Stimulated activated CD8-positive, alpha-beta memory T cell treated with anti-CD3 and anti-CD28 coated beads, Interleukin-2, amount 100 ng/mL, for 48 hours (primary cell): ENCODE results near the gene SYCE3.
"Not testable (repeated sequence)": the region's sequence is repeated elsewhere in the genome, so short reads cannot be mapped to it uniquely, and the experiment has no call there.

Experiments
- DNase-seq, 2 donors: peaks; one replicate each; pipeline ENCODE4 v3.0.0-alpha.2; 2020; ENCODE audit warnings: low read depth in 2 of 2

Gene SYCE3

DNA sequence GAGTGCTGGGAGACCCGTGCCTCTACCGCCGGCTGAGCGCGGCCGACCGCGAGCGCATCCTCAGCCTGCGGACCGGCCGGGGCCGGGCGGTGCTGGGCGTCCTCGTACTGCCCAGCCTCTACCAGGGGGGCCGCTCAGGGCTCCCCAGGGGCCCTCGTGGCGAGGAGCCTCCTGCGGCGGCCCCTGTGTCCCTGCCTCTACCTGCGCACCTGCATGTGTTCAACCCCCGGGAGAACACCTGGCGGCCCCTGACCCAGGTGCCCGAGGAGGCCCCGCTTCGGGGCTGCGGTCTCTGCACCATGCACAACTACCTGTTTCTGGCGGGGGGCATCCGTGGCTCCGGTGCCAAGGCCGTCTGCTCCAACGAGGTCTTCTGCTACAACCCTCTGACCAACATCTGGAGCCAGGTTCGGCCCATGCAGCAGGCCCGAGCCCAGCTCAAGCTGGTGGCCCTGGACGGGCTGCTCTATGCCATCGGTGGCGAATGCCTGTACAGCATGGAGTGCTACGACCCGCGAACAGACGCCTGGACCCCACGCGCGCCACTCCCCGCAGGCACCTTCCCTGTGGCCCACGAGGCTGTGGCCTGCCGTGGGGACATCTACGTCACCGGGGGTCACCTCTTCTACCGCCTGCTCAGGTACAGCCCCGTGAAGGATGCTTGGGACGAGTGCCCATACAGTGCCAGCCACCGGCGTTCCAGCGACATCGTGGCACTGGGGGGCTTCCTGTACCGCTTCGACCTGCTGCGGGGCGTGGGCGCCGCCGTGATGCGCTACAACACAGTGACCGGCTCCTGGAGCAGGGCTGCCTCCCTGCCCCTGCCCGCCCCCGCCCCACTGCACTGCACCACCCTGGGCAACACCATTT, 13.6 kb downstream of the SYCE3 start:
- DNase-seq: no peak

DNA sequence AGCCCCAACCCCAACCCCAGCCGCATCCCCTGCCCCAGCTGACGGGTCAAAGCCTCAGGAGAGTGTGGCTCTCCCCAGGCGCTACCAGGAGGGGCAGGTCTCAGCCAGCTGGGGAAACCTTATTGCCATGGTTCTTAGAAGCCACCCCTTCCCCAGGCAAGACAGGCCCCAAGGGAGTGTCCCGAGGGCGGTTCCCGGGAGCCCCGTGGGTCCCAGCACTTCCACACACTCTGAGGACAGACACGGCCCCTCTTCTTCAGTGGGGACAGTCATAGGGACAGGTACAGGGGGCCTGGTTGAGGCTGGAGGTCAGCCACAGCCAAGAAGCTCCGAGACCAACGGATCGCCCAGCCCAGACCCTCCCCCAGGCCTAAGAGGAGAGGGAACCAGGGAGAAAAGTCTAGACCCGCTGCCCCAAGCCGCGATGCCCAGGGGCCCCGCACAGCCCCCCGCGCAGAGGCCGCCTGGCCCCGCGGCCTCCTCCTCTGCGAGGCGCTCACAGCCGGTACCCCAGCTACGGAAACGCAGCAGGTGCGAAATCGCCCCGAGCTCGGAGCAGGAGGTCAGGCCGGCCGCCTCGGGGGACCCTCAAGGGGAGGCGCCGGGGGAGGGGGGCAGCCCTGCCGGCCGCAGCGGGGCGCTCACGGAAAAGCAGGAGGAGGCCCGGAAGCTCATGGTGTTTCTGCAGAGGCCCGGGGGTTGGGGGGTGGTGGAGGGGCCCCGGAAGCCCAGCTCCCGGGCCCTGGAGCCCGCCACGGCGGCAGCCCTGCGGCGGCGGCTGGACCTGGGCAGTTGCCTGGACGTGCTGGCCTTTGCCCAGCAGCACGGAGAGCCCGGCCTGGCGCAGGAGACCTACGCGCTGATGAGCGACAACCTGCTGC, 14.4 kb downstream of the SYCE3 start:
- DNase-seq: no peak

DNA sequence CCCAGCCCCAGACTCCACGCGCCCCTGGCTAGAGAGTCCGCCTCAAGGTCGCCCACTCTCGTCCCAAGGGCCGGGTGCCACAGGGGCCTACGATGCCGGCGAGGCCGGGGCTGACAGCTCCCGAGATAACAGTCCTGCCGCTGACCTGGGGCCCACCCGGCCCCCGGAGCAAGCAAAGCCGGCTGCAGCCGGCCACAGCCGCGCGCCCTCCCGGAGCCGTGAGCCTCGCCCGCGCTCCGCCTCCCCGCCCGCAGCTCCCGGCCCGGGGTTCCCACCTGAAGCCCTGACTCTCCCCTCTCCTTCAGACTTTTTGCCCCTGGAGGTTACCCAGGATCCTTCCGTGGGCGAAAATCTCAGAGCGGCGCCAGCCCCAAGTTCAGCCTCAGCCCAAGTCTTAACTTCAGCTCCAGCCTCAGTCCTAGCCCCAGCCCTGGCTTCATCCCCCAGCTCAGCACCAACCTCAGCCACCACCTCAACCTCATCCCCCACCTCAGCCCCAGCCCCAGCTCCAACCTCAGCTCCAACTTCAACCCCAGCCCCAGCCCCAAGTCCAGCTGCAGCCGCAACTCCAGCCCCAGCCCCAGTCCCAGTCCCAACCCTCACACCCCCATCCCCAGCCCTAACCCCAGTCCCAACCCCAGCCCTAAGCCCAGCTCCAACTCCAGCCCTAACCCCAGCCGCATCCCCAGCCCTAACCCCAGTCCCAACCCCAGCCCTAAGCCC, 15.3 kb downstream of the SYCE3 start:
- DNase-seq: no peak

DNA sequence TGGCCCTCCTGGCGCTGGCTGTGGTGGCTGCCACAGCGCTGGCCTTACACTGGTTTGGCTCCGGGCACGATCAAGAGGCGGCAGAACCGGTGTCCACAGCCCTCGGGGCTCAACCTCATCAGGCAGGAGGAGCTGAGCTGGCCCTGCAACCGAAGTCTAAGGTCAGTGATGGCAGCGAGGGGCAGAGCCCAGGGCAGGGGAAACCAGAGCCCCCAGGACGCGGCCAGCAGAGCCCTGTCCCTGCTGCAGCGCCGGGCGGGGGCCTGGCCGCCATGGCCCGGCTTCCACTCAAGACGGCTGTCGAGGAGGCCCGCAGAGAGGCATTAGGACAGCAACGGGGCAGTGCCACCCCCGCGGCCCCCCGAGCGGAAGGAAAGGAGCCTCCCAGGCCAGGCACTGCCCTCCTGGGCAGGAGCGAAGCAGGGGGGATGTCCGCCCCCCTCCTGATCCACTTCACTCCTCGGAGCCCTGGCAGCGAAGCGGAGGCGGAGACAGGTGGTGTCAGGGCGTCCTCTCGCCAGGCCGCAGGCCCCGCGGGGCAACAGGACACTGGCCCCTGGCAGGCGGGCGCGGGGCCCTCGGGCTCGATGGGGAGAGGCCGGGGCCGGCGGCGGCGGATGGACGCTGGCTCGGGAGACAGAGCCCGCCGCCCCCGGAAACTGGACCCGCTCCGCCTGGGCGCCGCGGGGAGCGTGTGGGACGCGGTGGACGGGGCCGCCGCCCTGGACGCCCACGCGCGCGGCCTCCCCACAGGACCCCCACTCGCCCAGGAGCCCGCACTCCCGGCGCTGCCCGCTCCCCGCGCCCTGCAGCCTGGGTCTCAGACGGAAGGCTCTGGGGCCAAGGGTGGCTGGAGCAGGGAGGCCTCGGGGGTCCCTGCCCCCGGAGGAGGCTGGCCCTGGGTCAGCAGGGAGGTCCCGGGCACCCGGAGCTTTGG, 16.1 kb downstream of the SYCE3 start:
- DNase-seq: no peak

DNA sequence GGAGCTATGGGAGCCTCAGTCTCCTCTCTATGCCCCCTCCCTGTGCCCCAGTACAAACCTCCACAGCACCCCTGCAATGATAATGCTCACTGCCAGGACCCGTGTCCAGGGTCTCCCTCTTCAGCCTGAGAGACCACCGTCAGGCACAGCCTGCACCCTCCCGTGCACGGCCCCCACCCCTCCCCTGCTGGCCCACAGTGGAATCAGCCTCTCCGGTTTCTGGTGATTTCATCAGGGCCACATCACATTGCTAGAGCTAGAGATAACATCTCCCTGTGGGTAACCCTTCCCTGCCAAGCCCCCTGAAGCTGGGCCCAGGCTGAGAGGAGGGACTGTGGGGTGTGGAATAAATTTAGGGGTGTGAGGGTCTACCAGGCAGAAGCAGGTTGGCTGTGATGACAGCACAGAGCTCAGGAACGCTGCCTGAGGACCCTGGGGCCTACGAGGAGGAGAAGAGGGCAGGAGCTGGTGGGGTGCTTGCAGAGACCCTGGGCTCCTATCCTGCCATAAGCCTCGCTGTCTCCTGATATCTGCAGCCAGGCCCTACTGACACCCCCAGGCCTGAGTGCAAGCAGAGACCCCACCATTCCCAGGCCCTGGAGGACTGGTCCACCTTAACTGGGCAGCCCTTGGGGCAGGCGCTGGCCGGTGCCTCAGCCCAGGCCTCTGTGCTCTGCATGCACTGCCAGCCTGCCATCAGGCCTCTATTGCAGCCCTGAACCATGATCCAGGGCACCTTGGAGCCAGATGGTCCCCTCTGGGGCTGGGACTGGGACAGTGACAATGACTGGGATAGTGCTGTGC, 17.0 kb downstream of the SYCE3 start, which contains the start of gene KLHDC7B:
KLHDC7B (plus strand) TSS at position 378 of the 804 bp plus-strand sequence; CDS start at position 723, 345 bp downstream.
- DNase-seq: no peak

DNA sequence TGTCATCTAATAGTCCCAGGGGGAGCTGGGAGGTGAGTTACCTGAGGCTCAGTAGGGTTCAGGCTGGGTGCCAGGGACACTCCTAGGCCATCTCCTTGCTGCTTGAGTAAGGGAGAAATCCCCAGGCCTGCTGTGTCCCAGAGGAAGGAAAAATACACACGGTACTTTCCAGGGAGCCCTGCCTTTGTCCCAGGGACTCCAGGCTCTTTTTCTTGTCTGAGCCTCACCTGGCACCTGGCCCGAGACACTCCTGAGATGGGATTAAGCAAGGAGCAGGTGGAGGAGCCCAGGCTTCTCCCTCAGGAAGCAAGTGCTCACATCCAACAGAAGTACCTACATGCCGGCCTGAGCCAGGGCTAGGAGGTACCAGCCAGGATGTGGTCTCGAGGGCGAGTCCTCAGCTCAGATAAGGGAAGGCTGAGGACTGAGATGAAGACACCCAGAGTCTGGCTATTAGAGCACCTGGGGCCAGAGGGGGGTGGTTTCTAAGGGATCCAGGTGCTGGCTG, 17.9 kb downstream of the SYCE3 start:
- DNase-seq: no peak

DNA sequence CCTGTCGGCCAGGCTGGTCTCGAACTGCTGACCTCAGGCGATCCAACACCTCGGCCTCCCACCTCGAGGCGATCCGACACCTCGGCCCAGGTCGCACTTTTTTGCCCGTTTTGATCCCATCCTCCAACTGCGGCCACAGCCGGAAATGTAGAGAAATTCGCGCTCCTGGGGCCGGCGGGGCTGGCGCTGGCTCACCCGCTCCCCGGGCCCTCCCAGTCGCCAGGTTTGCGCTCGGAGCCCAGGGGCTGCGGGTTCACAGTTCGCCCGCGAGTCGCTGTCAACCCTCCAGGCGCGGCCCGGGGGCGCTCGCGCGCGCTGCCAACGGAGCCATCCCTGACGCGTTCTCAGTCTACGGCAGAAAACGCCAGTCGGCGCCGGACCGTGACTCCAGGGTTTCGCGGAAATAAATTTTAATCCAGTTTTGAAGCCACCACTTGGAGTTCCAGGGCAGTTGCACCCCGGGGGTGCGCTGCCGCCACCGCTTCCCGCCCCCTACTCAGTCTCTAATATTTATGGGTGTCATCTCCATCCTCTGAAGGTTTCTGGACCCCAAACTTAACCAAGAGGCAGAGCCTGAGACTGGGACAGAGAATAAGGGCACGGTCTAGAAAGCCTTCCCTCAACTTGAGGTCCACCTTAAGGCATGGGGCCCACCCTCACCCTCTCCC, 18.5 kb downstream of the SYCE3 start:
- DNase-seq: peak; percentile 83 to 86

DNA sequence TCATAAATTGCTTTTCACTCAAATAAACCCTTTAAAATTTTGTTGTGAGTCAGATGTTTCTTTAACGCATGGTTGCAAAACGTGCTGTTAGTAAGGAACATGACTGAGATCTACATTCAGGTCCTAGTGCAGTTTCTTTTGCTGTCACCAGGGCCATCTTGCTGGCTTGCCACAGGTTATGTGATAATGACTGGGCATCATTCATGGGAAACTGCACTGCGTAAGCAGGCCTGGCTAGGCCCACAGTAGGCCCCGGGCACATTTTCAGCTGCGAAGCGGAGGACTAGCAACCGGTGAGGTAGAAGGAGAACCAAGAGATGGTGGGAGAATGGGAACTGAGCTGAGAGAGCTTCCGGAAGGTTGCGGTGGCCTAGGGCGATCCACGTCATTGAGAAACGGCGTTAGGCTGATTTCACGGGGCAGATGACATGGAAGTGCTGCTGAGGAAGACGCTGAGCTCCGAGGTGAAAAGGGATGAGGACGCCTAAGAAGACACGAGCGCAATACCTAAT, 20.2 kb downstream of the SYCE3 start:
- DNase-seq: no peak

DNA sequence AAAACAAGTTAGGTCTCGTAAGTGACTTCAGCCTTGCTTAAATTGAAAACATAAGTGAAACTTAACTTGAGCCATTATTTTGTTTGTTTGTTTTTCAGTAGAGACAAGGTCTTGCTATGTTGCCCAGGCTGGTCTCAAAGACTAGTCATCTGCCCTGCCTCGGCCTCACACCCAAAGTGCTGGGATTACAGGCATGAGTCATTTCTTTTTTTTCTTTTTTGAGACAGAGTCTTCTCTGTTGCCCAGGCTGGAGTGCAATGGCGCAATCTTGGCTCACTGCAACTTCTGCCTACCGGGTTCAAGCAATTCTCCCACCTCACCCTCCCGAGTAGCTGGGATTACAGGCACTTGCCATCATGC, 21.1 kb downstream of the SYCE3 start:
- DNase-seq: not testable (repeated sequence)

DNA sequence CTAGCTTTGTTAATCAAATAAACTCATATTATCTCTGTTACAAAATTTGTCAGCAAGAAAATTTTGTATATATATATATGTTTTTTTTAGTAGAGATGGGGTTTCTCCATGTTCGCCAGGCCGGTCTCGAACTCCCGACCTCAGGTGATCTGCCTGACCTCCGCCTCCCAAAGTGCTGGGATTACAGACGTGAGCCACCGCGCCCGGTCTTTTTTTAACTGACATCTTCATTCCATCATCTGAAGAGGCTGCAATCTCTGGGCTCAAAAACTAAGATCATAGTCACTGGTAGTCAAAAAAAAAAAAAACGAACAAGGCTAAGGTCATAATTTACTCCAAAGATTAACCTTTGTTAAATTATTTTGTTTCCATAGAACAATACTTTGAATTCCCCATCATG, 22.3 kb downstream of the SYCE3 start:
- DNase-seq: no peak

DNA sequence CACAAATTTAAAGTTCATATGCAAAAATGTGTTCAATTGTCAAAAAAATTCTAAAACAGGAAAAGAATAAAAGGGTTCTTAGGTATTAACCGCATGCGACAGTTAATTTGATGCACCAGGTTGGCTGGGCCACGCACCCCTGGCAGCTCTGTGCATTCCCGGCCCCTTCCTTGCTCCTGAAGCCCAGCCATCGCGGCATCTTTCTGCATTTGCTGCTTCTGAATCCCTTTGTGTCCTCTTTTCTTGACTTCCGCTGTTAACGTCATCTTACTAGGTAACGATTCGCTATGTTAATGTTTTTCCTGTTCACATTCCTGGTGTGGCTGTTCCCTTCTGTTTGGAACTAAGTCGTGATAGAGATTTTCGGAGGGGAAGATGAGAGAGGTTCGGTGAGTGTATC, 25.0 kb downstream of the SYCE3 start:
- DNase-seq: no peak

DNA sequence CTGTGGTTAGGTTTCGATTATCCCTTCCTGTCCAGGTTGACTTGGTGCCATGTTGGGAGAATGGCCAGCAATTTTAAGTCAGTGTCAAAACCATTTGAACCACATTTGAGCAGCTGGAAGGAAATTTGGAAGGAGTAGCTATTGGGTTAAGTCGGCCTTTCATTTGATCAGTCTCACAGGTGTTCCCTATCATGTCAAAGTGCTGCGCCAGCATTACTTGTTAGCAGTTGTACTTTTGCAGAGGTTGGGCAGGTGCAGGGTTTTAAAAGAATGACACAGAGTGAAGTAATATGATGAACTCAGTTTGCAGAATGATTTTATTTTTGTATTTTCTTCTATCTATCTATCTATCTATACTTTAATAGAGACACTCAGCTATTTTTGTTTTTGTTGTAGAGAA, 26.5 kb downstream of the SYCE3 start:
- no peak for DNase-seq

DNA sequence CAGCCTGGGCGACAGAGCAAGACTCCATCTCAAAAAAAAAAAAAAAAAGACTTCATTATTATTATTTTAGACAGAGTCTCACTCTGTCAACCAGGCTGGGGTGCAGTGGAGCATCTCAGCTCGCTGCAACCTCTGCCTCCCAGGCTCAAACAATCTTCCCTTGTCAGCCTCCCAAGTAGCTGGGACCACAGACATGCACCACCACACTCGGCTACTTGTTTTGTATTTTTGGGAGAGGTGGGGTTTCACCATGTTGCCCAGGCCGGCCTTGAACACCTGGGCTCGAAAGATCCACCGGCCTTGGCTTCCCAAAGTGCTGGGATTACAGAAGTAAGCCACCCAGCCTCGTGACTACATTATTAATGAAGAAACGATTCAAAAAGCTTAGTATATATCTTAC, 27.6 kb downstream of the SYCE3 start:
- no peak for DNase-seq

DNA sequence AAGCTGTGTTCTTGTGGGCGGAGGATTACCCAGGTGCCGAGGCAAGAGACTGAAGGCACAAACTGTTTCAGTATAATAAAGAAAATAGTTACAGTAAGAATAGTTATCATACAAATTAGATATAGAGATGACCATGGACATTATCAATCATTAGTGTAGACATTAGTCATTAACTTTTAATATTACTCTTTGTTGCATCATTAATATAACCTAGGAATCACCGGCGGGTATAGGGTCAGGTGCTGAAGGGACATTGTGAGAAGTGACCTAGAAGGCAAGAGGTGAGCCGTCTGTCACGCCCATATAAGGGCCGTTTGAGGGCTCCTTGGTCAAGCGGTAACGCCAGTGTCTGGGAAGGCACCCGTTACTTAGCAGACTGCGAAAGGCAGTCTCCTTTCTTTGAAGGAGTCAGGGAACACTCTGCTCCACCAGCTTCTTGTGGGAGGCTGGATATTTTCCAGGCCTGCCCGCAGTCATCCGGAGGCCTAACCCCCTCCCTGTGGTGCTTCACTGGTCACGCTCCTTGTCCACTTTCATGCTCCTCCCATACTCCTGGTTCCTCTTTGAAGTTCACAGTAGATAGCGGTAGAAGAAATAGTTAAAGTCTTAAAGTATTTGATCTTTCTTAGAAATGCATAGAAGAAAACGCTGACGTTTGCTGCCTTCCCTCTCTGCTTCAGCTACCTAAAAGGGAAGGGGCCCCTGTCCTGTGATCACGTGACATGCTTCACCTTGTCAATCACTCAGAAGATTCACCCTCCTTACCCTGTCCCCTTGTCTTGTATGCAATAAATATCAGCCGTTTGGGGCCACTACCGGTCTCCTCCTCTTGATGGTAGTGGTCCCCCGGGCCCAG, 28.6 kb downstream of the SYCE3 start:
- not testable (repeated sequence) for DNase-seq

DNA sequence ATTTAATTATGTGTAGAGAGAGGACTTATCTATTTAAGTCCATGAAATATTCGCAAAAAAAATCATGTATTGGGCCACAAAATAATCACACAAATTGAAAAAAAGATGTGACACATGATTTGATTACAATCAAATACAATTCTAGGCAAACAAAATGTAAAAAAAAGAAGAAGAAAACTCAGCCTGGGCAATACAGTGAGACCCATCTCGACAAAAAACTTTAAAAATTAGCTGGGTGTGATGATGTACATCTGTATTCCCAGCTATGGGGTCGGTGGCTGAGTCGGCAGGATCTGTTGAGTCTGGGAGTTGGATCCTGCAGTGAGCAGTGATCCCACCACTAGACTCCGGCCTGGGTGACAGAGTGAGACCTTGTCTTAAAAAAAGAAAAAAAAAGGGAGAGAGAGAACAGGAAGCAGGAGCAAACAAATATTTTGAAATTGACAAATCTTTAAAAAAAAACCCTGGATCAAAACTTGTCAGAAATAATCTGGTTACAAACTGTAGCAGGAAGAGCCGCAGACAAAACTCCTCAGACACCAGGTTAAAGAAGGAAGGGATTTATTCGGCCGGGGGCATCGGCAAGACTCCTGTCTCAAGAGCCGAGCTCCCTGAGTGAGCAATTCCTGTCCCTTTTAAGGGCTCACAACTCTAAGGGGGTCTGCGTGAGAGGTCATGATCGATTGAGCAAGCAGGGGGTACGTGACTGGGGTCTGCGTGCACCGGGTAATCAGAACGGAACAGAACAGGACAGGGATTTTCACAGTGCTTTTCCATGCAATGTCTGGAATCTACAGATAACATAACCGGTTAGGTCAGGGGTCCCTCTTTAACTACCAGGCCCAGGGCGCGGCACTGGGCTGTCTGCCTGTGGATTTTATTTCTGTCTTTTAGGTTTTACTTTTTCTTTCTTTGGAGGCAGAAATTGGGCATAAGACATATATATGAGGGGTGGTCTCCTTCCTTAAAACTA, 29.6 kb downstream of the SYCE3 start:
- DNase-seq: no peak

DNA sequence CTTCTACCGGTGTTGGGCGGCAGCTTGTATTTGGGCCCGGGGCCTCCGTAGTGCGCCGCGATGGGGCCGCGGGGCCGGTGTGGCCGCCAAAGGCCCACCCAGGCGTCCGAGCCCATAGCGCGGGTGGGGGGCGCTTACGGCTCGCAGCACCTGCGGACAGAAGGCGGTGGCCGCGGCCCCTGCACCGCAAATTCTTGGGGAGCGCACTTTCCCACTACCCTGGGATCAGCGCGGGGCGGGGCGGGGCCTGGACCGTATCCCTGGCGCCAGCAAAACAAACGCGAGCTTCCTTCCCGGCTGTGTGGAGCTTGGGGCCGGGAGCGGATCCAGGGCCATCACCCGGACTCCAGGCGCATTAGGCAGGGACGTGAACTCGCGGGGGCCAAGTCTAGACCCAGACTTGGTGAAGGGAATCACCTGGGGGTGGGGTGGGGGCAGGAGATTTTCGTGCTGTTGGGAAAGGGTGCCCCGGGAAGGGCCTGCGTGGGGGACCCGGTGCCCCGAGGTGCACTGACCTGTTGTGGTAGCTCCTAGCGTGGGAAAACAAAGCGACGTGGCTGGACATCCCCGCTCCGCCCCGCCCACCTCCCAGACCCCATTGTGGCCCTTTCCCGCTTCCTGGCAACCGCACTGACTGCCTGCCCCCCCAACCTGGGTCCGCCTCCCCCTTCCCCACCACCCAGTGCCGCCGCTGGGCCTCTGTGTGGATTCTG, 30.6 kb downstream of the SYCE3 start:
- no peak for DNase-seq
